Globus pallidus (tissue), 1 donor: ENCODE data around the gene MOK.
A peak's percentile ranks its signal among the peaks of the same experiment; 100 is the strongest.
"Not testable (repeated sequence)": the region's sequence is repeated elsewhere in the genome, so short reads cannot be mapped to it uniquely, and the experiment has no call there.

Experiments
- DNase-seq: peaks from one replicate; pipeline ENCODE4 v3.0.0-alpha.2; 2015; ENCODE audit warnings: low spot score

Gene MOK

DNA sequence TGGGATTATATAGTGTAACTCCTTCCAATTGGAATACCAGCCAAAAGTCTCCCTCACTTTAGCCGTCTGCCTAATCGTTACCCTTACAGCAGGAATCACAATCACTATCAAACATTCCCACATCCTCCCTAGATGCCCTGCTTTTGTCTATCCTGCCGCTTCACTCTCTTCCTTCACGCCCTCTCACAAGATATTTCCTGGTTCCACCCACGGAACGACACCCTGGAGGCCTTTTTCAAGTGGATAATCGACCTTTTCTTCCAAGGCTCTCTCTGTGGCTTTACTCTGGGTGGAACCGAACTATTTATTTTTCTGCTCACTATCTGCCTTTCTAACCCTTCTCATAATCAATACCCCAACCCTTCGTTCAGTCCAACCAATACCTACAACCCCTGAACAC, 58.9 kb downstream of the MOK start:
- DNase-seq, result no peak

DNA sequence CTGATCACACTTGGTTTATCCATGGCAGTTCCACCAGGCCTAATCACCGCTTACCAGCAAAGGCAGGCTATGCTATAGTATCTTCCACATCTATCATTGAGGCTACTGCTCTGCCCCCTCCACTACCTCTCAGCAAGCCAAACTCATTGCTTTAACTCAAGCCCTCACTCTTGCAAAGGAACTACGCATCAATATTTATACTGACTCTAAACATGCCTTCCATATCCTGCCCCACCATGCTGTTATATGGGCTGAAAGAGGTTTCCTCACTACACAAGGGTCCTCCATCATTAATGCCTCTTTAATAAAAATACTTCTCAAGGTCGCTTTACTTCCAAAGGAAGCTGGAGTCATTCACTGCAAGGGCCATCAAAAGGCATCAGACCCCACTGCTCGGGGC, 61.2 kb downstream of the MOK start:
- DNase-seq, result not testable (repeated sequence)

DNA sequence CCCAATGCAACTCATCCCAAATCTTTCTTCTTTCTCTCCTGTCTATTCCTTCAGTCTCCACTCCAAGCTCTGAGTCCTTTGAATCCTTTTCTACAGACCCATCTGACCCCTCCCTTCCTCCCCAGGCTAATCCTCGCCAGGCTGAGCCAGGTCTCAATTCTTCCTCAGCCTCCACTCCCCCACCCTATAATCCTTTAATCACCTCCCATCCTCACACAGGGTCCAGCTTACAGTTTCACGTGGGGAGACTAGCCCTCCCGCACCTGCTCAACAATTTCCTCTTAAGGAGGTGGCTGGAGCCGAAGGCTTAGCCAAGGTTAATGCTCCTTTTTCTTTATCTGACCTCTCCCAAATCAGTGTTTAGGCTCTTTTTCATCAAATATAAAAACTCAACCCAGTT, 63.8 kb downstream of the MOK start:
- no peak for DNase-seq

DNA sequence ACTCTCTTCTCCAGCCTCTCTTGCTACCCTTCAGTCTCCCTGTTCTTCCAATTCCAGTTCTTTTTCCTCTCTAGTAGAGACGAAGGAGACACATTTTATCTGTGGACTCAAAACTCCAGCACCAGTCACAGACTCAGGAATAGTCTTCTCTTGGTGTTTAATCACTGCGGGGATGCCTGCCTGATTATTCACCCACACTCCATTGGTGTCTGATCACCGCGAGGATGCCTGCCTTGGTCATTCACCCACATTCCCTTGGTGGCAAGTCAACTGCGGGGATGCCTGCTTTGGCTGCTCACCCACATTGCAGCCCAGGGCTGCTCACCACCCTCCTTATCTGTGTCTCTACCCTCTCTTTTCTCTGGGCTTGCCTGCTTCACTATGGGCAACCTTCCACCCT, 64.5 kb downstream of the MOK start:
- DNase-seq, result not testable (repeated sequence)

DNA sequence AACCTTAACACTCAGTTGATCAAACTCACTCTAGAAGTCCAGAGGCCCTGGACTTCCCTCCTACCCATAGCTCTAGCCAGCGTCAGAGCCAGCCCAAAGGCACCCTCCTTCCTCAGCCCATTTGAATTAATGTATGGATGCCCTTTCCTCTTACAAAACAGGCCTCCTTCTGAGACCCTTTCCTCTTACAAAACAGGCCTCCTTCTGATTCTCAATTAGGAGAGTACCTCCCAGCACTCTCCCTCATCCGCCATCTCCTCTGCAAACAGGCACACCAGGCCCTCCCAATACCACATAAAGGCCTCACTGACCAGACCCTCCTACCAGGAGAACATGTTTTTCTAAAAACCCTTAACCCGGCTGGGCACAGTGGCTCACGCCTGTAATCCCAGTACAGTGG, 65.7 kb downstream of the MOK start:
- no peak for DNase-seq

DNA sequence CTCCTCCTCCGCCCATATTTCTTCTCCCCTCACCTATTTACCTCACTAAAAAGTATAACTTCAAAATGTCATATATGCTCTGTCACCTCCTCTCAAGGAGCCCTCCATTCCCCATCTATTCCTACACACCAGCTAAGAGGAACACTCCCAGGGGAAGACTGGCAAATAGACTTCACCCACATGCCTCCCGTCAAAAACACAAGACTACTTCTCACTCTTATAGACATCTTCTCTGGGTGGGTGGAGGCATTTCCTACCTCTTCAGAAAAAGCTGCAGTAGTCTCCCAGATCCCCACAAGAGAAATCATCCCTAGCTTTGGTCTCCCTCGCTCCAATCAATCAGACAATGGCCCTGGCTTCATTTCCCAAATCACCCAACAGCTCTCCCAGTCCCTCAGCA, 66.2 kb downstream of the MOK start:
- DNase-seq, result no peak

DNA sequence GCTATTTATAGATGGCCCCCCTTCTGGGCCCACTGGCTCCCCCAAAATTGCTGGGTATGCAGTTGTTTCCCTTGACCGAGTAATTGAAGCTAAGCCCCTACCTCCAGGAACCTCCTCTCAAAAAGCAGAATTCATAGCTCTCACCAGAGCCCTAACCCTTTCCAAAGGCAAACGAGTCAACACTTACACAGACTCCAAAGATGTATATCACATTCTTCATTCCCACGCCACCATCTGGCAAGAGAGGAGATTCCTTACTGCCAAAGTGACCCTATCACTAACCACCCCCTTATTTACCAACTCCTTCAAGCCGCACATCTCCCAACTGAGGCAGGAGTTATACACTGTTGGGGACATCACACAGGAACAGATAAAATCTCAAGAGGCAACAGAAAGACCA, 66.8 kb downstream of the MOK start:
- DNase-seq, result no peak

DNA sequence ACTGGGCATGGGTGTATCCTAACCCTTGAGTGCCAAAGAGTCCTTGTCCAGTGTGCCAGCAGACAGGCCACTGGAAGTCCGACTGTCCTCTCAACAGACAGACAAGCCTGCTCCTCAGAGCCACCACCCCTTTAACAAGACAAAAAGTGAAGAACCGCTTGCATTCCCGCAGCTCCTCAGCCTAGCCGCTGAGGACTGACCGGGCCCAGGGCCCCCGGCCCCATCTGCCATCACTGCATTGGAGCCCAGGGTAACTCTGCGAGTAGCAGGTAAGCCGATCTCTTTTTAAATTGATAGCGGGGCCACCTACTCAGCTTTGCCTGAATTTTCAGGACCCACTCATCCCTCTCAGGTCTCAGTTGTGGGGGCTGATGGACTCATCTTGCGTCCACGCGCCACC, 68.9 kb downstream of the MOK start:
- no peak for DNase-seq

DNA sequence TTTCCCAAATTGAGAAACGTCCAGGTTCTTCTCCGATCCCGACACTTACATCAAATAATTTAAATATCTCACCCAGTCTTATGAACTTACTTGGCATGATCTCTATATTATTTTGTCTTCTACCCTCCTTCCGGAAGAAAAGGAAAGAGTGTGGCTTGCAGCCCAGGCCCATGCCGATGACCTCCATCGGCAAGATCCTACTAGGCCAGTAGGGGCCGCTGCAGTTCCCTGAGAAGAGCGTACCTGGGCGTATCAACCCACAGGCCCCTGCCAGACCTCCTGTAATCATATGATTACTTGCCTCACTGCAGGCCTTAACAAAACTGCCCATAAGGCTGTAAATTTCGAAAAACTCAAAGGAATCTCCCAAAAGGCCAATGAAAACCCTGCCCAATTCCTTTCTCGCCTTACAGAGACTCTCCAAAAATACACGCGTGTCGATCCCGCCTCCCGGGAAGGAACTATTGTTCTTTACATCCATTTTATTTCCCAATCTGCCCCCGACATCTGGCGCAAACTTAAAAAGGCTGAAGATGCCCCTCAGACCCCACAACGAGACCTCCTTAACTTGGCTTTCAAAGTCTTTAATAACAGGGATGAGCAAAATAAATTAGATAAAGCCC, 69.6 kb downstream of the MOK start:
- DNase-seq, result peak; percentile 73

DNA sequence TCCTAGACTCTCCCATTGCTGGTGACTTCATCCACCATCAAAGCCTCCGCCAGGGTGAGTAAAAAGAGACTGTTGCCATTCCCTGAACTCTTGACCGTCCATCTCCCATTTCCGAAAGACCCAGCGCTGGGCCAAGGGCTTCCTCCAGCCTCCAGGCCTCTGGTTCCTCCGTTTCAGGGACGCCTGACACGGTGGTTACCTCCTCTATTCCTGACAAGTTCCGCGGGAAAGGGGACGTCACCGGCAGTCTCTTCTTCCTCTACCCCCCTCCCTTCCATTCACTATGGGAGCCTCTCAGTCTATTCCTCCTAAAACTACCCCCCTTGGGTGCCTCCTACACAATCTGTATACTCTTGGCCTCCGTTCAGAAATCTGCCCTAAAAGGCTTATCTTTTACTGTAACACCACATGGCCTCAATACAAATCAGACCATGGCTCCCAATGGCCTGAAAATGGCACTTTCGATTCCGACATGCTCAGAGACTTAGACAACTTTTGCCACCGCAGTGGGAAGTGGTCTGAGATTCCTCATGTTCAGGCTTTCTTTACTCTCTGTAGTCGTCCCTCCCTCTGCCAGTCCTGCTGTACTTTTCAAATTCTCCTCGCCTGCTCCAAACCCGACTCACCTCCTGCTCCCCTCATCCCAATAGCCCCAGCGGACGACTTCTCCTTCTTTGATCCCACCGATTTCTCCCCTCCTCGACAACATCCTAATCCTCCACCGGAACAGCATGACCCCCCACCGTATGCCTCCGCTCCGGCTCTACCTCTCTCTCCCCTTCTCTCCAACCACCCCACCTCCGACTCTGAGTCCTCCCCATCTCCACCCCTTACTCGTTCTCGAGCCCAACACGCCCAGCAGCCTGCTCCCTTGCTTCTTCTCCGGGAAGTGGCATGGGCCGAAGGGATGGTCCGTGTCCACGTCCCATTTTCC, 70.4 kb downstream of the MOK start:
- DNase-seq, result no peak

DNA sequence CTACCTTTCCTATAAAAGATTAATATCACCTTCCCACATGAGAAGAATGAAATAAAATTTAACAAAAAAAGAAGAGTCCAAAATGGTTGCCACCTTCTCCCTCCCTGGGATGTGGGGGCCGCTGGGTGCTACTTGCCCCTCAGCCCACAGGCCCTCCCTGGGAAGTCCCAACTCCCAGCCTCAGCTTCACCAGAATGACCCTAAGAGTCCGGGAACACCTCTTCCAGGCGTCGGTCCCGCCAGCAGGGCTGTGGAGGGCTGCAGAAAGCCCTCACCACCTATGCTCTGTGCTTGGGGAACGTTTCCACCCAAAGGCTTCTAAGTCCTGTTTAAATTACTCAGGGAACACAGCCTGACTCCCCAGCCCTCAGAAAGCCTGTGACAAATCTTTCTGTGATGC, 71.9 kb downstream of the MOK start:
- DNase-seq, result no peak

DNA sequence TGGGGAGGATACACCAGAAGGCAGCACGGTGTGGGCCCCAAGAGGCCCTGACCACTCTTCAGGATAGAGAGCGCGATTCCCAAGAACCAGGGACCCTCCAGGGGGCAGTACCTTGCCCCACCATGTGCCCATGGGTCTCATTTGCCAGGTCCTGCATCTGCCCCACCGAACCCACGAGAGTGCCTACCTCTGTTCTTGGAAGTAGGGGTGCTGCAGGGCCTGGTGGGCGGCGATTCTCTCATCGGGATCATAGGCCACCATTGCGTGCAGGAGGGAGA, 72.7 kb downstream of the MOK start:
- DNase-seq, result no peak

DNA sequence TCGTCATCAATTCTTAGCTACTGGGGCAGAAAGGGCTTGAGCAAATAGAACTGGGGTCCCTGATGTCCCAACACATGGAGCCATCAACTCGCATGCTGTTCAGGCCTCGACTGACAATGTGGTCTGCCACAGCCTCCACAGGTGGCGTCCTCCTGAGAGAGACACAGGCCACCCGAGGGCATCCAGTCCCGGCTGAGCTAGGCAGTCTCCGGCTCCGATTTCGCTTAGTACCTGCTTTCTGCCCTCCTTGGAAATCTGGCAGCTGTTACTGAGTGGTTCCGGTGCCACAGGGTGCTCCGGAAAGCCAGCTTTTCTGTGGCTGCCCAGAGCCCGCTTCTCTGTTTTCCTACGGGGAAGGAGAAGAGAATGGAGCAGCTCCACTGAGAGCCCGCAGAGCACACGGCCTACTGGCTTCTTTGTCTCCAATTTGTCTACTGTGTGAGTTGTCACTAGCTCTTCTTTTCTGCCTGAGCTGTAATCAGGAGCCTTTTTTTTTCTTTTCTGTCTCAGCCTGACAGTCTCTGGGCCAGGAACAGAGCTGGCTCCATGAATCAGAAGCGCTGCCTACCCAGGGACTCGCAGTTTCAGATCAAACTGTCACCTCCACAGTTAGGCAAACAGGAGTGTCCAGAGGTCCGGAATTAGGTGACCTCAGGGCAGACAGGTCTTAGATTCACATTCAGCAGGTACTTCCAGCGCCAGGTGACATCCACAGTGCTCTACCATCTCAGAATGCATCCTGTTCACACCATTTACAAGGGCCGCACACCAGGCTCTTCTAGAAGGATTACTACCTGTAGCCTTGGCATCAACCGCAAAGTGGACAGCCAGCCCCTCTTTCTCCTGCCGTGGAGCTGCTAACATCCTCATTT, 73.3 kb downstream of the MOK start:
- no peak for DNase-seq

DNA sequence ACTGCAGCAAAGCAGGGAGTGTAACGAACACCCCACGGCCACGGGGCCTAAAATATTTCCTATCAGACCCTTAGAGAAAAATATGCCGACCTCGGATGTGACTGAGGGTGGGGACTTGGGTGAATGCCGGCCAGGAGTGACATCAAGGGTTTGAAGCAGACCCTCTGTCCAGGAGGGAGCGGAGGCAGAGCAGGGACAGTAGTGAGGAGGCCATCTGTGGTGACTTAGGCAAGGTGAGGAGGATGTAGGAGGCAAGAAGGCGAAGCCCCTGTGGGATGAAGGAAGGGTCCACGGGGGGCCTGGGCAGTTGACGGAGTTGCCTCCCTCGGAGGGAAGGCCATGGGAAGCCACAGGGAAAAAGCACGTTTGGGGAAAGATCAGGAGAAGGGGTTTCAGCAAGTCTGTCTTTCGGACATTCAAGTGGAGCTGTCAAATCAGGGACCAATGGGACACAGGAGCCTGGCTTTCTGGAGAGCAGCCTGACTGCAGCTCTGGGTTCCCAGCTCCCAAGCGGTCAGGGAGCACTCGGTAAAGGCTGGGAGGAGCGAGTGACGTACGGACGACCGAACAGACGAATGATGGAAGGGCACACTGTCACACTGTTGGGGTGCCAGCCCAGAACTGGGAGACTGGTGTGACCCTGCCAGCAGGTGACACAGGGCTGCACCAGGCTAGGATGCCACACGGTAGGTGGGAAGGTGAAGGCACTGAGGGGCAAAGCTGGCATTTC, 74.3 kb downstream of the MOK start:
- DNase-seq, result no peak

DNA sequence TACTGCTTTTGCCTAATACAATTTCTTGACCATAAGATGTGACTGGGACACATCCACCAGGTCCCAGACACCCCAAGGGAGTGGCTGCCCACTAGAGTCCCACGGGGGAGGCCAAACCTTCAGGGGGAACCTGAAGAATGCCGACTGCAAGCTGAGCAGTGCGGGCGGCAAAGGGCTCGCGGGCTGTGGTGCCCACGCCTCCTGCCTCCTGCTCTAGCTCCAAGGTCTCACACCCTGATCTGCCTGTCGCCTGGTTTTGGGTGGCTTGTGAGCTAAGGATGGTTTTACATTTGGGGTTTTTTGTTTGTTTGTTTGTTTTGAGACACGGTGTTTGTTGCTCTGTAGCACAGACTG, 75.2 kb downstream of the MOK start:
- DNase-seq, result no peak

DNA sequence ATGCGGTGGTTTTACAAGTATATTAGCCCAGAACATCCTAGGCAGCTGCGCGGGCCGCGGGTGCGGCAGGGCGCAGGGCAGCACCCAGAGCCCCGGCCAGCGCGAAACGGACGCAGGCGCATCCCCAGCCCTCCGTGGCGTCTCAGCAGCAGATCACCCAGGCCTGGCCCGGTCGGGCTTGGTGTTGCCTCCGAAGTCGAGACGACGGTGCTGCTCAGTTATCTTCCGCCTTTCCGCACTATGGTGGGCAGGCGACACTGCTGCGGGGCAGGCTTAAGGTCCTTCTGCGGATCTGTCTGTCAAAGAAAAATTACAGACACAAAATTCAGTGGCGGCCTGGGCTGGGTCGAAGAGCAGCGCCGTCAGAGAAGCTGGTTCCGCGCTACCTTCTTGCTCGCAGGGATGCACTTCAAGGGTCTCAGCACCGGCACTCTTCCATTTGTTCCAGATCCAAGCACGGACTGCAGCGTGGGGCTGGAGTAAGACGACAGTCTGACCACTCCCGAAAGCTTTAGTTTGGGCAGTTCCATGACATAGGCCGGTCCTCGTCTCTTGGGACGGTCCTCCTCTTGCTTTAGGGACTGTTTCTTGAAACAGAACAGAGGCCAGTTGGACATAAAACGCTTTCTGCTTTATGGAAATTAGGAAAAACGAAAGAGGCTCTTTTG, 75.8 kb downstream of the MOK start:
- DNase-seq, result no peak

DNA sequence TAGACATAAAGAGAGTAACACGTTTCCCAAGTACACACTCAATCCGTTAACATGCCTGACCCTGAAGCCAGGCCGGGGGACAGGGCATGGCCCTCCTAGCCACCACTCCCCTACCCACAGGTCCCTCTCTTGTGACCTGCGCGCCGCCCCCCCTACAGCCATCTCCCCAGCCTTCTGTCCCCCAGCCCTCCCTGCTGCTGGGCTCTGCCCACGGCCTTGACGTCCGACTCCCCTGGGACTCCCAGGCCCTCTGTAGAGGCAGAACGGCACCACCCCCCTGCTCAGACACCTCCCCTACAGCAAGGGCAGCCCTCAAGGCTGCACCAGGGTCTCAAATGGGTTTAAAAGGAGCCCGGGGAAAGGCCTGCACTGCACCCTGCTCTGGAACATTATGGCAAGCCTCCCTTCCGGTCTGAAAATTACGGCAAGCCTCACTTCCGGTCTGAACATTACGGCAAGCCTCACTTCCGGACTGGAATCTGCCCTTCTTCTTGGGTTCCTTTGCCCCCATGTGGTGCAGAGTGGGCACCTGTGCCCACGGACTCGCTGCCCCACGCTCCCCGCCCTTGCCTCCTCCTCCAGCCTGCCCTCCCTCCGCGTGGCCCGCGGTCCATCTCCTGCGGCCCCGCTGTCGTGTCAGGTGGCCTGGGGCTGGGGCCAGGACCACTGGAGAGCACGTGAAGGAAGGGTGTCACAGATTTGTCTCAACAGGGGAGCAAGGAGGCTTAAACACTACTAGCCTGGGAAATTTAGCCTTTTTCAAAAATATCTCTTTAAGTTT, 77.6 kb downstream of the MOK start:
- no peak for DNase-seq

DNA sequence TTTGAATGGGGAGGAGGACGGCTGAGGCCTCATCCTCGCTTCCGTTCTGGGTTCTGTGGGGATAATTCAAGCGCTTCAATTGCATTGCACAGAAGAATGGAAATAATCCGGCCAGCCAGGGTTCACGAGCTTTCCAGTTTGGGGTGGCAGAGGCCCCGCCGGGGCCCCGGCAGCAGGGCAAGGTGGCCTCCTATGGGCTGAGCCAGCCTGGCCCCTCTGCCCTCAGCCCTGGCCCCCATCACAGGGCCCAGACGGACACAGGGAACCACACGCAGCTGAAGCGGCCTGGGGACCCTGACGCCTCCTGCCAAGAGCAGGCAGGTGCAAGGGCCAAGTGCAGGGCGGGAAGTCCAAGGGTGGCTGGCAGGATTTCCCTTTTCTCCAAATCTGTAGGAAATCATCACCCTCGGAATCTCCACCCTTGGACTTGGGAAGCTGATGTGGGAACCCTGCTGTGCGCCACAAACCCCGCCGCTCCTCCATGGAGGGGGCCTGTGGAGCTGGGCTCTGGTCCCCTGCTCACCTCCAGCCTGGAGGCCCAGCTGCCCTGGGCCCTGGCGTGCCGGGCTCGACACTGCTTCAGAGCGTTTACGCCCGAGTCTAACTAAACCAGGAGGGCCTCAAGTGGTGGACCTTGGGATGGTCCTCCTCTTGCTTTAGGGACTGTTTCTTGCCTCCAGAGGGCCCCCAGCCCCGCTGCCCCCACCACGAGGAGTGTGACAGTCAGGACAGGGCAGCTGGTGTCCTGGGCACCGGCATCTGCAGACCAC, 78.4 kb downstream of the MOK start:
- DNase-seq, result no peak

DNA sequence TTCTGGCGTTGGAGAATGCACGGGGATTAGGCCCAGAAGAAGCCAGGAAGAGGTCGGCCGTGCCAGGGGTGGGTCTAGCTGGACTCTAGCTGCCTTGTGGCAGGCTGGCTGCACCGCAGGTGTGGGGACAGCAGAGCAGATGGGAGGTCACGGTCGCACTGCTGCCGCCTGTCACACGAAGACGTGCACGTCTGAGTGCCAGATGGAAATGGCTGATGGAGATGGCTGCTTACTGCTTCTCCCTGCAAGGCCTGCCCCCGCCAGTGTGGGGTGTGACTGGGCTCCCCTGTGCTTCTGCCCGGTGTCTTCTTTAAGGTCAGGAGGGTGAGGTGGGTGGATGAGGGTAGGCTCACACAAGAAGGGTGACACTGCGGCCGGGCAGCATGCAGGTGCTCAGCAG, 79.0 kb downstream of the MOK start:
- no peak for DNase-seq

DNA sequence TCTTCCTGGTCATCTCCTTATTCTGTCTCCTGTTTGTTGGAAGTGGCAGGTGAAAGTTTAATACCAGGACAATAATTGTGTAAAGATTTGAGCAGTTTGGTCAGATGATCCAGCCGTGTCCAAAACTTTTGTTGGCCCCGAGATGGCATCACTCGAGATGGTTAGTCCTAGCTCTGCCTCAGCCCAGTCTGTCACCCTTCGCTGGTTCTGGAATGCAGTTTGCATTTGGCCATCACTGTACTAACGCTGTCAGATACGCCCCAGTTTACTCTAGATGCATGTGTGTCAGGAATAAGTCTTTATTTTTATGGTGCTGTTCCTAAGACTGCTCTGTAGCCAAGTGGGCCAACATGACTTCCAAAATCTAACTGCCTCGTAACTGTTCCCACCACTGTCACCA, 79.6 kb downstream of the MOK start:
- DNase-seq, result no peak
